A549 (cell line): ENCODE measurements around the gene PLCB1. TPM values are rescaled to one million over a fixed set of nuclear protein-coding genes. Genes with fewer than 3 reads are reported as not detected.

Source experiments
- ATAC-seq, 2 experiments: fragments of 200-7000 bp in 1 of 2; fragments of >200 bp in 1 of 2; cut with Nextera tagmentation in 1 of 2; cut with Tn5 transposase in 1 of 2; 3 replicates each; pipeline versions ENCODE4 v1.8.0 to v1.9.1; 2018 to 2020; ENCODE audit warnings: mild to moderate bottlenecking in 1 of 2, moderate library complexity in 1 of 2
- CTCF ChIA-PET: fragments of 300-600 bp; sonication (Branson Sonifier 250); formaldehyde crosslinking; extraction: SDS; loops from one replicate; lab custom pipeline; 2021; ENCODE audit warnings: antibody characterized with exemption, inconsistent platforms; lab: Yijun Ruan, JAX
- POLR2A ChIA-PET: fragments of 350-600 bp; formaldehyde crosslinking; extraction: SDS; loops from one replicate; lab custom pipeline; 2021; ENCODE audit warnings: antibody characterized with exemption, inconsistent platforms; lab: Yijun Ruan, JAX
- DNase-seq, 2 experiments: peaks; one replicate each; pipeline versions ENCODE4 v3.0.0 to v3.0.0-alpha.2; 2011 to 2016; ENCODE audit warnings: low read depth in 1 of 2, low spot score in 1 of 2
- FAIRE-seq: peaks from 2 replicates; lab custom pipeline; 2011; peaks lifted over from hg19 to GRCh38; lab: Jason Lieb, UNC
- H3K27ac ChIP-seq, 2 experiments: fragments of >200 bp; sonication (Bioruptor Twin); formaldehyde crosslinking; 3 replicates each; pipeline ENCODE4 v1.5.1; 2016 to 2017
- H3K4me1 ChIP-seq: fragments of >200 bp; sonication (Bioruptor Twin); formaldehyde crosslinking; 3 replicates; pipeline ENCODE4 v1.6.1; 2016
- H3K4me2 ChIP-seq: fragments of >200 bp; sonication (Bioruptor Twin); formaldehyde crosslinking; 3 replicates; pipeline ENCODE4 v1.6.1; 2016
- H3K4me3 ChIP-seq: fragments of >200 bp; sonication (Bioruptor Twin); formaldehyde crosslinking; 3 replicates; pipeline ENCODE4 v1.5.1; 2016
- H3K9me3 ChIP-seq: fragments of >200 bp; sonication (Bioruptor Twin); formaldehyde crosslinking; 3 replicates; pipeline ENCODE4 v1.6.1; 2016
- BHLHE40 ChIP-seq: IDR thresholded peaks from 2 replicates; pipeline ENCODE4 v1.6.1; 2012; ENCODE audit warnings: low read depth, low read length, inconsistent platforms
- CBX8 ChIP-seq: fragments of 200-600 bp; sonication (generic); IDR thresholded peaks from 2 replicates; pipeline ENCODE4 v1.6.1; 2016
- CEBPB ChIP-seq, 2 experiments: fragments of >200 bp in 1 of 2; sonication (Bioruptor Twin) in 1 of 2; formaldehyde crosslinking in 1 of 2; IDR thresholded peaks; 2 replicates each; pipeline ENCODE4 v1.6.1; 2012 to 2016
- CHD4 ChIP-seq: fragments of 200-600 bp; sonication (generic); IDR thresholded peaks from 2 replicates; pipeline ENCODE4 v1.6.1; 2016; ENCODE audit warnings: antibody characterized with exemption, mild to moderate bottlenecking, borderline replicate concordance
- ELK1 ChIP-seq: fragments of 150-350 bp; IDR thresholded peaks from 2 replicates; pipeline ENCODE4 v1.6.1; 2014; ENCODE audit warnings: low read depth, mild to moderate bottlenecking, low read length
- EP300 ChIP-seq, 2 experiments: fragments of >200 bp; sonication (Bioruptor Twin); formaldehyde crosslinking; IDR thresholded peaks; 2 replicates in 1 of 2; 3 replicates in 1 of 2; pipeline ENCODE4 v1.6.1; 2016 to 2017
- FOSL2 ChIP-seq, 2 experiments: fragments of 450-650 bp in 1 of 2; fragments of >200 bp in 1 of 2; sonication (Bioruptor Twin) in 1 of 2; formaldehyde crosslinking; IDR thresholded peaks; 2 replicates each; pipeline versions ENCODE4 v1.5.0 to v1.6.1; 2016 to 2020; ENCODE audit warnings: mild to moderate bottlenecking in 1 of 2, moderate library complexity in 1 of 2
- HOXA7 ChIP-seq: fragments of 250-450 bp; sonication (Bioruptor Pico); IDR thresholded peaks from 2 replicates; pipeline ENCODE4 v1.5.0; 2020; ENCODE audit warnings: mild to moderate bottlenecking, moderate library complexity
- JUNB ChIP-seq: fragments of >200 bp; sonication (Bioruptor Twin); formaldehyde crosslinking; IDR thresholded peaks from 2 replicates; pipeline ENCODE4 v1.6.1; 2016
- KDM5A ChIP-seq: fragments of 200-600 bp; sonication (generic); IDR thresholded peaks from 2 replicates; pipeline ENCODE4 v1.6.1; 2016; ENCODE audit warnings: antibody characterized with exemption, mild to moderate bottlenecking
- MAFK ChIP-seq: fragments of 450-650 bp; IDR thresholded peaks from 2 replicates; pipeline ENCODE4 v1.6.1; 2014; ENCODE audit not compliant: partially characterized antibody
- MAX ChIP-seq: IDR thresholded peaks from 2 replicates; pipeline ENCODE4 v1.6.1; 2012
- PHF8 ChIP-seq: fragments of 200-600 bp; sonication (generic); IDR thresholded peaks from 2 replicates; pipeline ENCODE4 v1.6.1; 2016; ENCODE audit warnings: low read depth, mild to moderate bottlenecking, antibody characterized with exemption, moderate library complexity, borderline replicate concordance
- RAD21 ChIP-seq, 2 experiments: fragments of >200 bp in 1 of 2; sonication (Bioruptor Twin) in 1 of 2; formaldehyde crosslinking in 1 of 2; IDR thresholded peaks in 1 of 2; conservative IDR thresholded peaks in 1 of 2; 2 replicates in 1 of 2; 3 replicates in 1 of 2; pipeline ENCODE4 v1.6.1; 2012 to 2018; ENCODE audit warnings: inconsistent platforms in 1 of 2
- REST ChIP-seq: fragments of 200-600 bp; sonication (generic); IDR thresholded peaks from 2 replicates; pipeline ENCODE4 v1.6.1; 2016; ENCODE audit warnings: antibody characterized with exemption, mild to moderate bottlenecking, moderate library complexity
- USF2 ChIP-seq: fragments of 450-650 bp; IDR thresholded peaks from 2 replicates; pipeline ENCODE4 v1.6.1; 2014; ENCODE audit warnings: antibody characterized with exemption
- ZFP36 ChIP-seq: fragments of 450-650 bp; IDR thresholded peaks from 2 replicates; pipeline ENCODE4 v1.6.1; 2014; ENCODE audit warnings: borderline replicate concordance; ENCODE audit not compliant: partially characterized antibody
- WGBS: methylation state at CpG from one replicate; pipeline ENCODE4 v1.1.6; 2017; ENCODE audit errors: missing lambda C conversion rate; 5-methylcytosine and 5-hydroxymethylcytosine counted together
- polyA plus RNA-seq, 4 experiments: library from polyadenylated mRNA; depleted of rRNA in 3 of 4; stranded (reverse); fragments of >200 nt; fragmentation: RNase III in 1 of 4; extraction: RNeasy Plus Mini Kit Qiagen cat#74134 plus additional on column Dnase treatment in 1 of 4; gene quantifications; 2 replicates in 3 of 4; 3 replicates in 1 of 4; pipeline ENCODE4 v1.2.3, GENCODE V29; 2011 to 2017

Gene PLCB1
- polyA plus RNA-seq, 2 of the 4 experiments (the other 2 are of a cell fraction), result 0.97 to 6.3 TPM

- TF ChIP-seq RAD21 (conservative IDR thresholded peaks at IDR 0.05 in 1 of 2, IDR thresholded peaks at IDR 0.05 in 1 of 2) (no peak), HOXA7 (no peak)
Observed at GRCh38 chr20:8393381-8393780, 261.3 kb downstream of the PLCB1 start (continued).

- WGBS, result 2% methylated on average over 2 of the region's 2 CpGs
- CTCF ChIA-PET, result no interaction called here
- ATAC-seq, result no peak
Observed at GRCh38 chr20:8394308-8394945, 262.4 kb downstream of the PLCB1 start.

GRCh38 chr20:8395956-8396355 is 263.9 kb downstream of the PLCB1 start:
- CTCF ChIA-PET, result interaction anchor here (0.8 to 1.5 kb wide), 2 partner anchors 9 to 351 kb away, joined by 3 to 4 read pairs; no protein-coding TSS in a partner anchor
- Histone ChIP-seq H3K9me3 (no peaks in the 10 kb centered on the region), H3K4me2 (no peak overlapping the region), H3K27ac (no peak overlapping the region), H3K4me3 (no peak overlapping the region), H3K4me1 (no peaks in the 10 kb centered on the region)
- WGBS, result 4% methylated on average over 2 of the region's 2 CpGs
- ATAC-seq, result no peak
- POLR2A ChIA-PET, result no interaction called here
- no peak for DNase-seq
- peak; percentile 80 for FAIRE-seq
- TF ChIP-seq REST (no peak), FOSL2 (IDR thresholded peaks at IDR 0.05) (no peak), FOSL2 (CRISPR knock-in tag; IDR thresholded peaks at IDR 0.05) (no peak), EP300 (IDR thresholded peaks at IDR 0.05) (no peak), USF2 (no peak)

More at GRCh38 chr20:8394308-8394945, 262.4 kb downstream of the PLCB1 start:
- no peak overlapping the region for H3K4me2 ChIP-seq
- H3K27ac ChIP-seq, result no peak overlapping the region
- POLR2A ChIA-PET, result no interaction called here
- H3K9me3 ChIP-seq, result no peaks in the 10 kb centered on the region
- FAIRE-seq, result peak; percentile 65
- no peak for DNase-seq
- no peaks in the 10 kb centered on the region for H3K4me1 ChIP-seq
- H3K4me3 ChIP-seq, result no peak overlapping the region
- TF ChIP-seq CEBPB (IDR thresholded peaks at IDR 0.05), result peak in 1 of 2 experiments; percentile 19; a peak in 1 of 4 replicates
- TF ChIP-seq KDM5A, result no peak

GRCh38 chr20:8398263-8399051 is 266.4 kb downstream of the PLCB1 start:
- Histone ChIP-seq H3K9me3 (no peaks in the 10 kb centered on the region), H3K4me2 (no peak overlapping the region), H3K27ac (no peak overlapping the region), H3K4me1 (no peaks in the 10 kb centered on the region), H3K4me3 (no peak overlapping the region)
- ChIA-PET CTCF (interaction anchor here (1.3 to 1.5 kb wide), 2 partner anchors 8 to 323 kb away, joined by 4 read pairs; no protein-coding TSS in a partner anchor), POLR2A (no interaction called here)
- no peak for ATAC-seq
- WGBS, result 19% methylated on average over 6 of the region's 6 CpGs
- FAIRE-seq, result peak; percentile 13
- DNase-seq, result no peak
- TF ChIP-seq PHF8 (no peak), ELK1 (no peak), CHD4 (no peak), CBX8 (no peak), BHLHE40 (no peak), ZFP36 (no peak), MAFK (no peak), REST (no peak), FOSL2 (IDR thresholded peaks at IDR 0.05) (no peak), FOSL2 (CRISPR knock-in tag; IDR thresholded peaks at IDR 0.05) (no peak), JUNB (no peak), MAX (no peak)
